HG02678 (cell line): ENCODE results near the gene PCDHGA6.
"Not testable (repeated sequence)": the region's sequence is repeated elsewhere in the genome, so short reads cannot be mapped to it uniquely, and the experiment has no call there.

Source experiments
- ATAC-seq: cut with Tn5 transposase; IDR thresholded peaks from one replicate; pipeline ENCODE4 v1.9.1; 2021; ENCODE audit warnings: mild to moderate bottlenecking, moderate library complexity; ENCODE audit not compliant: unreplicated experiment

The PCDHGA6 gene

GRCh38 chr5:141373673-141374317 is at the start of gene PCDHGA6:
TSS of gene PCDHGA6 (plus strand) at chr5:141373891. CDS start at chr5:141374084, 193 bp downstream.
- ATAC-seq = no peak

DNA sequence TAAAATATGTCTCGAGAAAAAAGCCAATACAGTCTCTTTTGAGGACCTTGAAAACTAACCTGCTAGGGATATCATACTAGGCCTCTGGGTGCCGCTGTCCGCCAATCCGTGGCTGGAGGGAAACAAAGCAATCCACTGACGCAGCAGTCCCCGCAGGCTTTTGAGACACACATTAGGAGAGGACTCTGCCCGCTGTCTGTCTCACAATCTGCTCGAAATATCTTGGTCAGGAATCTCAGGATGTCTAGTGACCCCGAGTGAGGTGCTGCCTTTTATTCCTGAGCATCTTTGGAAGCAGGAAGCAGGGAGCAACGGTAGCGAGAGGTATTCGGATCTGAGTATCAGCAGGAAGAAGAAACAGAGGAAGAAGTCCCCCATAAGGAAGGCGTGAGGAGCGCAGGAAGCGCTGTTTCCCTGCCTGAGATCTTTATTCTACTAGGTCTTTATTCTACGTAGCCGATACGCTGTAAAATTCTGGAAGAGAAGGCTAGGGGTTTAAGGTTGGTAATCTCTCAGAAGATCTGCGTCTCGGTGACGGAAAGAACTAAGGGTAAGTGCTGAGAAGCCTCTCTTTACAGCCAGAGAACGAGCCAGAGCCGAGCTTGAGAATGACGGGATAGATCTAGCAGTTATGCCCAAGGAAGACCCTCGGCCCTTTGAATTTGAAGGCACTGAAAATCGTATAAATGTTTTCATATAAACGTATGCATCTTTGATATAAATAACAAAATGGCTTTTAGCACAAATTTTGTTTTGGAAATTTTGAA is 47.4 kb upstream of the PCDHGA6 start:
- ATAC-seq = peak; percentile 86

DNA sequence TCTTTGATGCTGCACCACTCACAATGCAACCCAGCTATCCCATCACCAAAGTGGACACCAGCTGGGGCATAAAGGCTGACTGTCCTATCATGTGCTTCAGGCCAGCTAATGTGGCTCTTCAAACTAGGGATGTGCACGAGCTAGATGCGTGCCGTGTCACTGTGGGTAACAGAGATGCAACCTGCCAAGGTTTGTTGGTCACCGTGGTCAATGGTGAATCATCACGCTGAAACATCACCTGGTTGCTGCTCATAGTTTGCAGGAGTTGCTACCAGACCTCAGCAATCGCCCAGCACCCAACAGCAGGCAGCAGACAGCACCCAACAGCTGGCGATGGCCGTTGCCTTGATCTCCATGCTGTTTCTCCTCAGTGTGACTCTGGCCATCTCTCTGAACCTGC is 45.5 kb upstream of the PCDHGA6 start:
- ATAC-seq = no peak

DNA sequence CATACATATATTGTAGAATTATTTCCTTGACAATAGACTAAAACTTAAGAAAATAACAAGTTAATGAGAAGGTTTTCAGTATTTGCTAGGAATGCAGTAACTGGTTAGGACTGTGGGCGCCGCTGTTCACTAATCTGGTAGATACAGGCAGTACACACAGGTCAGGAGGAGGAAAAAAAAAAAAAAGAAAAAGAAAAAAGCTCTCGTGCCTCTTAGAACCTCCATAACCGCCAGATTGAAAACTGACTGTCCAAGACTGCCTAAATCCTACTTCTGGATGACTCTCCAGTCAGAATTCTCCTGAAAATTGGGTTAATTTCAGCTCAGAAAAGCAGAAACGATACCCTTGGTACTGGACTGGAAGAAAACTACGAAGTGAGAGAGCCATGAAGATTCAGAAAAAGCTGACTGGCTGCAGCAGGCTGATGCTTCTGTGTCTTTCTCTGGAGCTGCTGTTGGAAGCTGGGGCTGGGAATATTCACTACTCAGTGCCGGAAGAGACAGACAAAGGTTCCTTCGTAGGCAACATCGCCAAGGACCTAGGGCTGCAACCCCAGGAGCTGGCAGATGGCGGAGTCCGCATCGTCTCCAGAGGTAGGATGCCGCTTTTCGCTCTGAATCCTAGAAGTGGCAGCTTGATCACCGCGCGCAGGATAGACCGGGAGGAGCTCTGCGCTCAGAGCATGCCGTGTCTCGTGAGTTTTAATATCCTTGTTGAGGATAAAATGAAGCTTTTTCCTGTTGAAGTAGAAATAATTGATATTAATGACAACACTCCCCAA is 43.2 kb upstream of the PCDHGA6 start, which contains the start of gene PCDHGA1:
PCDHGA1 (plus strand) TSS at position 216 of the 782 bp plus-strand sequence.
- ATAC-seq = no peak

GRCh38 chr5:141332571-141332970 is 41.1 kb upstream of the PCDHGA6 start:
- not testable (repeated sequence) for ATAC-seq

DNA sequence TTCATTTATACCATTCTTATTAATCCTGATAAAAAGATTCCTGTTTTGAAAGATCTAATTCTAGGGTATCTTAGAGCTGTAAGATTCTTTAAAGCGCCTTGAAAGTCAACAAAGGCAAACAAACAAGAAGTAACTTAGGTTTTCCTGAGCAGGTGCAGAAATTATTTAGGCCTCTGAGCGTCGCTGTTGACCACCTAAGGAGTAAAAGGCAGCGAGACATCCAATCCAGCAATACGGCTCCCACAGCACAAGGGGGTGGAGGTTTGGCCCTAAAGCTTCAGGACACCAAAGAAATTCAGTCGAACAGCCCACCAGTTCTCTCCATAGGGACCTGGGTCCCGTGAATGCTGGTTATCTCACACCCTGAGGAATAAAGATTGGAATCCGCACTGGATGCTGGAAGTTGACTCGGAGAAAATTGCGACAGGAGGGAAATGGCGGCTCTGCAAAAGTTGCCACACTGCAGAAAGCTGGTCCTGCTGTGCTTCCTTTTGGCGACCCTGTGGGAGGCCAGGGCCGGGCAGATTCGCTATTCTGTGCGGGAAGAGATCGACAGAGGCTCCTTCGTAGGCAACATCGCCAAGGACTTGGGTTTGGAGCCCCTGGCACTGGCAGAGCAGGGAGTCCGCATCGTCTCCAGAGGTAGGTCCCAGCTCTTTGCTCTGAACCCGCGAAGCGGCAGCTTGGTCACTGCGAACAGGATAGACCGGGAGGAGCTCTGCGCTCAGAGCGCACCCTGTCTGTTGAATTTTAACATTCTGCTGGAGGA is 35.0 kb upstream of the PCDHGA6 start, which contains the start of gene PCDHGA2:
PCDHGA2 (plus strand) TSS at position 223 of the 769 bp plus-strand sequence.
- ATAC-seq = no peak

GRCh38 chr5:141340781-141341354 is 32.8 kb upstream of the PCDHGA6 start:
- ATAC-seq = not testable (repeated sequence)

DNA sequence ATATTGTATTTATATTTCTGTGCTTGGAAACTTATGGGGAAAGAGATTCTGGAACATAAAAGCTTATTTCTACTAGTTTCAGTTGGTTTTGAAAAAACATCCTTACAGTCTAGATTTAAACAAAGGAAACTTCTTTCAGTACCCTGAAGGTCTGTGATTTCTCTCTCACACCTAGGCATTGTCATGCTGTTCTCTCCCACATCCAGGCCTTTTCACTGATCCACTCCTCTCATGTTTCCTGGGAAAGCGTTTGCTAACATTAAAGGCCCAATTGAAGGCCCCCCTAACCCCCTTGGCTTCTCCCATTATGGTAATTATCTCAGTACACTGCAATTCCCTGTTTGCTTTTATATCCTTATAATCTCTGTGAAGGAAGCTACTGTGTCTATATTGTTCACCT is 30.9 kb upstream of the PCDHGA6 start:
- ATAC-seq = no peak

- no peak for ATAC-seq
These were observed 30.3 kb upstream of the PCDHGA6 start, which contains the start of gene PCDHGA3 for GRCh38 chr5:141343242-141343952. TSS of gene PCDHGA3 (plus strand) at chr5:141343829. CDS start at chr5:141344034, 205 bp downstream.

DNA sequence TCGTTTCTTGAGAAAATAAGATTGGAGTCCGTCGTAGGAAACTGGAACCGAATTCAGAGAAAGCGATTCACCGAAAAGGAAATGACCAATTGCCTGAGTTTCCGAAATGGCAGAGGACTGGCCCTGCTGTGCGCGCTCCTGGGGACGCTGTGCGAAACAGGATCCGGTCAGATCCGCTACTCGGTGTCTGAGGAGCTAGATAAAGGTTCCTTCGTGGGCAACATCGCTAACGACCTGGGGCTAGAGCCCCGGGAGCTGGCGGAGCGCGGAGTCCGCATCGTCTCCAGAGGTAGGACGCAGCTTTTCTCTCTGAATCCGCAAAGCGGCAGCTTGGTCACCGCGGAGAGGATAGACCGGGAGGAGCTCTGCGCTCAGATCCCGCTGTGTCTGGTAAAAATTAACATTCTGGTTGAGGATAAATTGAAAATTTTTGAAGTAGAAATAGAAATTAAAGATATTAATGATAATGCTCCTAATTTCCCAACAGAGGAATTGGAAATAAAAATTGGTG is 29.7 kb upstream of the PCDHGA6 start:
- no peak for ATAC-seq

GRCh38 chr5:141345327-141345726 is 28.4 kb upstream of the PCDHGA6 start:
- no peak for ATAC-seq

- ATAC-seq = not testable (repeated sequence)
These were observed 27.7 kb upstream of the PCDHGA6 start for GRCh38 chr5:141346017-141346416.

- no peak for ATAC-seq
These were observed 23.6 kb upstream of the PCDHGA6 start, which contains the start of gene PCDHGB1 for GRCh38 chr5:141349917-141350619. TSS of gene PCDHGB1 (plus strand) at chr5:141350099. CDS start at chr5:141350261, 162 bp downstream.

DNA sequence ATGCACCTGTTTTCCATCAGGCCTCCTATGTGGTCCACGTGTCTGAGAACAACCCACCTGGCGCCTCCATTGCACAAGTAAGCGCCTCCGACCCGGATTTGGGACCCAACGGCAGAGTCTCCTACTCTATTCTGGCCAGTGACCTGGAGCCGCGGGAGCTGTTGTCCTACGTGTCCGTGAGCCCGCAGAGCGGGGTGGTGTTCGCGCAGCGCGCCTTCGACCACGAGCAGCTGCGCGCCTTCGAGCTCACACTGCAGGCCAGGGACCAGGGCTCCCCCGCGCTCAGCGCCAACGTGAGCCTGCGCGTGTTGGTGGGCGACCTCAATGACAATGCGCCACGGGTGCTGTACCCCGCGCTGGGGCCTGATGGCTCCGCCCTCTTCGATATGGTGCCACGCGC is 22.1 kb upstream of the PCDHGA6 start:
- ATAC-seq = no peak

GRCh38 chr5:141354900-141355469 is 18.7 kb upstream of the PCDHGA6 start, which contains the start of gene PCDHGA4:
TSS of gene PCDHGA4 (plus strand) at chr5:141355021. CDS start at chr5:141355108, 87 bp downstream.
- ATAC-seq = no peak

DNA sequence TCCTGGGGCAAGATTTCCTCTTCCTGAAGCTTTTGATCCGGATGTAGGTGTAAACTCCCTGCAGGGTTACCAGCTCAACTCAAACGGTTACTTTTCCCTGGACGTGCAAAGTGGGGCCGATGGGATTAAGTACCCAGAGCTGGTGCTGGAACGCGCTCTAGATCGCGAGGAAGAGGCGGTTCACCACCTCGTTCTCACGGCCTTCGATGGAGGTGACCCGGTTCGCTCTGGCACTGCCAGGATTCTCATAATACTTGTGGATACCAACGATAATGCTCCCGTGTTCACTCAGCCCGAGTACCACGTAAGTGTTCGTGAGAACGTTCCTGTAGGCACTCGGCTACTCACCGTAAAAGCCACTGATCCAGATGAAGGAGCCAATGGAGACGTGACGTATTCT is 18.1 kb upstream of the PCDHGA6 start:
- ATAC-seq = no peak

GRCh38 chr5:141356133-141356532 is 17.6 kb upstream of the PCDHGA6 start:
- ATAC-seq = no peak

- no peak for ATAC-seq
These were observed 16.7 kb upstream of the PCDHGA6 start for GRCh38 chr5:141356950-141357349.
